B cell (primary cell): Measurements from ENCODE around the gene RAP1GAP. TPM values are rescaled to one million over a fixed set of nuclear protein-coding genes. Genes with fewer than 3 reads are reported as not detected.

Source experiments
- ATAC-seq: fragments of 200-7000 bp; cut with Tn5 transposase; one replicate; pipeline ENCODE4 v1.10.0; 2021; ENCODE audit warnings: low read depth, mild to moderate bottlenecking, moderate number of reproducible peaks, moderate library complexity
- CTCF ChIA-PET: fragments of 350-600 bp; sonication (Branson Sonifier 250); formaldehyde crosslinking; loops from one replicate; lab custom pipeline; 2021; ENCODE audit warnings: antibody characterized with exemption, inconsistent platforms; lab: Charles Lee
- POLR2A ChIA-PET: fragments of 350-600 bp; sonication (Branson Sonifier 250); formaldehyde crosslinking; loops from one replicate; lab custom pipeline; 2021; ENCODE audit warnings: antibody characterized with exemption; lab: Charles Lee
- DNase-seq: peaks from one replicate; pipeline ENCODE4 v3.0.0; 2013
- H2AFZ ChIP-seq: 2 replicates; pipeline ENCODE4 v1.6.1; 2012; ENCODE audit warnings: mild to moderate bottlenecking, low read depth, low read length; ENCODE audit not compliant: insufficient read depth, poor library complexity, severe bottlenecking
- H3K27ac ChIP-seq, 2 donors: 1 replicate in 1 of 2; 2 replicates in 1 of 2; pipeline ENCODE4 v1.5.1; 2012 to 2013; ENCODE audit warnings: low read length in 2 of 2, mild to moderate bottlenecking in 2 of 2, moderate library complexity in 1 of 2
- H3K27me3 ChIP-seq, 4 experiments: fragments of 200-600 bp in 1 of 4; sonication (generic) in 1 of 4; replicated peaks in 1 of 4; 1 replicate in 2 of 4; 2 replicates in 2 of 4; pipeline versions ENCODE4 v1.6.1 to v1.7.0; 2013 to 2016; ENCODE audit warnings: low read length in 3 of 4, mild to moderate bottlenecking in 2 of 4, mixed read lengths in 1 of 4, moderate library complexity in 1 of 4; ENCODE audit not compliant: insufficient read depth in 4 of 4, control insufficient read depth in 3 of 4; ENCODE audit errors: control extremely low read depth in 1 of 4
- H3K36me3 ChIP-seq, 2 experiments: replicated peaks in 1 of 2; 1 replicate in 1 of 2; 2 replicates in 1 of 2; pipeline versions ENCODE4 v1.6.1 to v1.7.1; 2013; ENCODE audit warnings: low read length in 1 of 2; ENCODE audit not compliant: insufficient read depth in 2 of 2, control insufficient read depth in 1 of 2; ENCODE audit errors: control extremely low read depth in 1 of 2, extremely low read depth in 1 of 2
- H3K4me1 ChIP-seq, 2 donors: fragments of 200-600 bp in 1 of 2; sonication (generic) in 1 of 2; 1 replicate in 1 of 2; 2 replicates in 1 of 2; pipeline versions ENCODE4 v1.5.1 to v1.6.1; 2013 to 2017; ENCODE audit warnings: low read length in 2 of 2; ENCODE audit not compliant: control insufficient read depth in 2 of 2, insufficient read depth in 2 of 2
- H3K4me2 ChIP-seq: replicated peaks from 2 replicates; pipeline ENCODE3; 2012; ENCODE audit warnings: mild to moderate bottlenecking, low read depth, low read length; ENCODE audit not compliant: poor library complexity, severe bottlenecking
- H3K4me3 ChIP-seq, 5 experiments: fragments of 200-600 bp in 1 of 5; sonication (generic) in 1 of 5; 1 replicate in 3 of 5; 2 replicates in 2 of 5; pipeline versions ENCODE4 v1.5.1 to v1.7.0; 2011 to 2016; ENCODE audit warnings: low read length in 4 of 5, mild to moderate bottlenecking in 4 of 5, low read depth in 2 of 5, control low read depth in 1 of 5, moderate library complexity in 1 of 5; ENCODE audit not compliant: insufficient read depth in 1 of 5; ENCODE audit errors: control extremely low read depth in 1 of 5, extremely low read depth in 1 of 5
- H3K79me2 ChIP-seq: fragments of 200-600 bp; sonication (generic); one replicate; pipeline ENCODE4 v1.6.0; 2016; ENCODE audit warnings: low read length; ENCODE audit not compliant: control insufficient read depth, insufficient read depth
- H3K9ac ChIP-seq: fragments of 200-600 bp; sonication (generic); 2 replicates; pipeline ENCODE4 v1.6.1; 2017; ENCODE audit warnings: mild to moderate bottlenecking, low read length, moderate library complexity
- H3K9me3 ChIP-seq, 3 donors: one replicate each; pipeline versions ENCODE4 v1.6.1 to v1.7.1; 2013; ENCODE audit warnings: low read length in 2 of 3; ENCODE audit not compliant: control insufficient read depth in 2 of 3, insufficient read depth in 1 of 3; ENCODE audit errors: control extremely low read depth in 1 of 3
- H4K20me1 ChIP-seq: 2 replicates; pipeline ENCODE4 v1.6.0; 2012; ENCODE audit warnings: mild to moderate bottlenecking, low read length; ENCODE audit not compliant: insufficient read depth, control insufficient read depth, poor library complexity, severe bottlenecking
- H3K27ac Mint-ChIP-seq: one replicate; pipeline ENCODE4 v1.8.0; 2021; ENCODE audit warnings: mixed read lengths
- H3K27me3 Mint-ChIP-seq: one replicate; pipeline ENCODE4 v1.8.0; 2021; ENCODE audit warnings: mixed read lengths
- H3K4me1 Mint-ChIP-seq: one replicate; pipeline ENCODE4 v1.8.0; 2021; ENCODE audit warnings: mixed read lengths
- H3K4me3 Mint-ChIP-seq: one replicate; pipeline ENCODE4 v1.8.0; 2021; ENCODE audit warnings: mixed read lengths
- H3K9me3 Mint-ChIP-seq: one replicate; pipeline ENCODE4 v1.8.0; 2022; ENCODE audit warnings: mixed read lengths; ENCODE audit not compliant: insufficient read depth
- EZH2 ChIP-seq: IDR thresholded peaks from 2 replicates; pipeline ENCODE4 v1.6.1; 2012; ENCODE audit warnings: borderline replicate concordance, low read depth, mild to moderate bottlenecking, moderate library complexity, low read length; ENCODE audit not compliant: insufficient read depth, poor library complexity, severe bottlenecking
- WGBS: methylation state at CpG from one replicate; pipeline ENCODE4 v1.1.5; 2013; ENCODE audit warnings: missing lambda C conversion rate; ENCODE audit not compliant: insufficient coverage; 5-methylcytosine and 5-hydroxymethylcytosine counted together
- intact Hi-C: fragments of 100-400 bp; cut with micrococcal nuclease; formaldehyde crosslinking; loops from one replicate; pipeline ENCODE4 v1.10.0; 2022
- polyA plus RNA-seq: library from polyadenylated mRNA; depleted of rRNA; stranded (reverse); fragments of >200 nt; gene quantifications from 2 replicates; pipeline ENCODE4 v1.2.3, GENCODE V29; 2012
- total RNA-seq, 2 donors: library from RNA; stranded (reverse); fragments of 120-200 nt in 1 of 2; gene quantifications; 1 replicate in 1 of 2; 2 replicates in 1 of 2; pipeline versions ENCODE4 v1.2.3 to v1.2.4, GENCODE V29; 2013 to 2022
- TF ChIP-seq, protein P1 (sequence below): fragments of 200-600 bp; IDR thresholded peaks from one replicate; pipeline ENCODE4 v1.8.0; 2022; ENCODE audit warnings: antibody characterized with exemption, mild to moderate bottlenecking

The RAP1GAP gene
- total and polyA plus RNA-seq, 2 donors (not counting 1 experiment from before 2014, with no cell fraction given) = 0.07 to 0.09 TPM

DNA sequence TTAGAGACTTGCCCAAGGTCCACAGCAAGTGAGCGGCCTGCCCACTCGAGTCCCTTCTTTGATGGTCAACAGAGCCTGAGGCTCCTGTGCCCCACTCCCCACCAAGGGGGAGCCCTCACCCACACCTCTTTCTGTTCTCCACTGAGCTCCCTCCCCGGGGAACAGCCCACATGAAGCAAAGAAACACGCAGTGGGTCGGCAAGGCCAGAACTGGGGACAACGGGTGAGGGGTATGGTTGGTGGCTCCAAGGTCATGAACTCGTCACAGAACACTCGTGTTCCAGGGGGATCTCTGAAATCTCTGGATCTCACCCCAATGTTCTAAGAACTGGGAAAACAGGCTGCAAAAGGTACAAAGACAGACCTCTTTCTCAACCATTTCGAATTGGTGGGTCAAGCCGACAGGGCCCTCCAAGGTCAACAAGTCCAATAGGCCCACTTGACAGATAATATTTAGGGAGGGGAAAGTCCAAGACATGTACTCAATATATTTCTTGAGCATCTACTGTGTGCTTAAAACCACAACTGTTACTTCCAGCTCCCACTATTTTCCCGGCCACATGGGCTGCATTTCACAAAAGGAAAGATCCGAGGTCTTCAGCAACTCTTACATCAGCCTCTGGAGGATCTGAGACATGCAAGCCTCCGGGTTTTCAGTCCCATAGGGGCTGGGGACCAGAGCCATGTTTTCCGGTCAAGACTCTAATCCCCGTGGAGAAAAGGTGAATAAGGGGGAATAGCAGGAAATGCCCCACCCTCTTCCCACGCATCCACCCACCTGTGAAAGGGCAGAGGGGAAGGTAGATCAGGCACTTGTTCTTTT is 1.1 kb upstream of the RAP1GAP start:
- Histone ChIP-seq H4K20me1 (no peaks in the 10 kb centered on the region), H3K9ac (peak overlapping the region; percentile 45), H3K9me3 (peaks cover 0 to 22% (median 0%) of the 10 kb centered on the region in 3 donors), H3K79me2 (no peaks in the 10 kb centered on the region), H3K4me2 (peak overlapping the region; percentile 82), H3K36me3 (no peaks in the 10 kb centered on the region), H3K4me3 (no peak overlapping the region), H2AFZ (no peak overlapping the region), H3K4me1 (peaks cover 19 to 26% of the 10 kb centered on the region in 2 donors), H3K27me3 (peaks cover 0 to 44% (median 19%) of the 10 kb centered on the region in 4 experiments), H3K27ac (no peak overlapping the region)
- no peak overlapping the region for H3K27ac Mint-ChIP-seq
- ATAC-seq (no peak), DNase-seq (no peak)
- H3K4me3 Mint-ChIP-seq = peak overlapping the region; percentile 72
- H3K27me3 Mint-ChIP-seq = peaks cover 20% of the 10 kb centered on the region
- 80% methylated on average over 10 of the region's 16 CpGs for WGBS
- intact Hi-C loops = no loop called here
- ChIA-PET CTCF (no interaction called here), POLR2A (no interaction called here)
- no peak for TF ChIP-seq EZH2
- TF ChIP-seq, protein P1, sequence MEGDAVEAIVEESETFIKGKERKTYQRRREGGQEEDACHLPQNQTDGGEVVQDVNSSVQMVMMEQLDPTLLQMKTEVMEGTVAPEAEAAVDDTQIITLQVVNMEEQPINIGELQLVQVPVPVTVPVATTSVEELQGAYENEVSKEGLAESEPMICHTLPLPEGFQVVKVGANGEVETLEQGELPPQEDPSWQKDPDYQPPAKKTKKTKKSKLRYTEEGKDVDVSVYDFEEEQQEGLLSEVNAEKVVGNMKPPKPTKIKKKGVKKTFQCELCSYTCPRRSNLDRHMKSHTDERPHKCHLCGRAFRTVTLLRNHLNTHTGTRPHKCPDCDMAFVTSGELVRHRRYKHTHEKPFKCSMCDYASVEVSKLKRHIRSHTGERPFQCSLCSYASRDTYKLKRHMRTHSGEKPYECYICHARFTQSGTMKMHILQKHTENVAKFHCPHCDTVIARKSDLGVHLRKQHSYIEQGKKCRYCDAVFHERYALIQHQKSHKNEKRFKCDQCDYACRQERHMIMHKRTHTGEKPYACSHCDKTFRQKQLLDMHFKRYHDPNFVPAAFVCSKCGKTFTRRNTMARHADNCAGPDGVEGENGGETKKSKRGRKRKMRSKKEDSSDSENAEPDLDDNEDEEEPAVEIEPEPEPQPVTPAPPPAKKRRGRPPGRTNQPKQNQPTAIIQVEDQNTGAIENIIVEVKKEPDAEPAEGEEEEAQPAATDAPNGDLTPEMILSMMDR = no peak
- peaks cover 18% of the 10 kb centered on the region for H3K4me1 Mint-ChIP-seq
- H3K9me3 Mint-ChIP-seq = no peaks in the 10 kb centered on the region

DNA sequence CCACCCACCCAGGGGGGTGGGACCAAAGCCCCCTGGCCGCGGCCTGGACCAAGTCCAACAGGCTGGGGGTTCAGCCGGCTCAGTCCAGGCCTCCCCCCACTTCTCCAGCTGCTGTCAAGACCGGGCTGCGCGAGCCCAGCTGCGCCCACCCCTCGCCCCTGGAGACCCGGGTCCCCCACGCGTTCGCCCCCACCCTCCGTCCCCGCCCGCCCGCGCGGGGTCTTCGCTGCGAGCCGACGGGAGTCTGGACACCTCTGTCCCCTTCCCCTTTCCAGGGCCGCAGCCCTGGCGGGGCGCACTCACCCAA is 253 bp downstream of the RAP1GAP start:
- Histone ChIP-seq H3K9ac (peak overlapping the region; percentile 45), H3K36me3 (no peaks in the 10 kb centered on the region), H4K20me1 (no peaks in the 10 kb centered on the region), H3K27ac (no peak overlapping the region), H3K27me3 (peaks cover 0 to 56% (median 22%) of the 10 kb centered on the region in 4 experiments), H3K4me1 (peaks cover 23 to 29% of the 10 kb centered on the region in 2 donors), H3K4me3 (peak overlapping the region in 2 of 5 experiments; percentile 34 to 38), H3K9me3 (peaks cover 0 to 22% (median 0%) of the 10 kb centered on the region in 3 donors), H3K4me2 (peak overlapping the region; percentile 82), H3K79me2 (no peaks in the 10 kb centered on the region), H2AFZ (no peak overlapping the region)
- no peaks in the 10 kb centered on the region for H3K9me3 Mint-ChIP-seq
- H3K4me1 Mint-ChIP-seq = peaks cover 20% of the 10 kb centered on the region
- DNase-seq (no peak), ATAC-seq (no peak)
- H3K4me3 Mint-ChIP-seq = no peak overlapping the region
- WGBS = under 1% methylated on average over 25 of the region's 25 CpGs
- CTCF ChIA-PET = no interaction called here
- H3K27ac Mint-ChIP-seq = no peak overlapping the region
- POLR2A ChIA-PET = no interaction called here
- TF ChIP-seq, protein P1 = no peak
- TF ChIP-seq EZH2 = no peak
- H3K27me3 Mint-ChIP-seq = peaks cover 26% of the 10 kb centered on the region
- intact Hi-C loops = no loop called here
